HCT116 (cell line): Measurements from ENCODE around the gene ZNF536. TPM values are rescaled to one million over a fixed set of nuclear protein-coding genes. Genes with fewer than 3 reads are reported as not detected.

ENCODE experiments used
- ATAC-seq: fragments of 200-7000 bp; cut with Tn5 transposase; 2 replicates; pipeline ENCODE4 v1.9.1; 2020; ENCODE audit warnings: mild to moderate bottlenecking, moderate library complexity
- BruUV-seq: library from RNA; stranded (reverse); fragments of 400-500 nt; replicated peaks from 2 replicates; lab custom pipeline; 2021; lab: Mats Ljungman, UMichigan
- CTCF ChIA-PET: fragments of 300-600 bp; sonication (Branson Sonifier 250); formaldehyde crosslinking; loops from one replicate; lab custom pipeline; 2021; ENCODE audit warnings: antibody characterized with exemption; lab: Charles Lee
- POLR2A ChIA-PET: fragments of 300-600, 350-600 bp; sonication (Branson Sonifier 250); formaldehyde crosslinking; loops from one replicate; lab custom pipeline; 2021; ENCODE audit warnings: antibody characterized with exemption; lab: Charles Lee
- RAD21 ChIA-PET, 2 experiments: fragments of 300-600 bp; sonication (Branson Sonifier 250); formaldehyde crosslinking; loops; one replicate each; lab custom pipeline; 2023; ENCODE audit warnings: low total read pairs in 2 of 2; ENCODE audit not compliant: uncharacterized antibody in 2 of 2, unreplicated experiment in 2 of 2, low non-redundant PET in 1 of 2; lab: Charles Lee
- DNase-seq: peaks from one replicate; pipeline ENCODE4 v3.0.0-alpha.2; 2010; ENCODE audit warnings: low read depth, low spot score
- H2AFZ ChIP-seq: fragments of 200-600 bp; shearing (Covaris generic), sonication (generic); 2 replicates; pipeline ENCODE4 v1.6.1; 2017; ENCODE audit warnings: low read depth, mixed run types, mixed read lengths, antibody characterized with exemption, low read length; ENCODE audit not compliant: poor library complexity, severe bottlenecking
- H3K27ac ChIP-seq: 2 replicates; pipeline ENCODE4 v1.5.1; 2012; ENCODE audit warnings: low read depth, low read length
- H3K27me3 ChIP-seq: fragments of 200-600 bp; sonication (generic); 2 replicates; pipeline ENCODE4 v1.6.1; 2016; ENCODE audit warnings: mixed run types, low read length, mixed read lengths; ENCODE audit not compliant: insufficient read depth
- H3K36me3 ChIP-seq, 2 experiments: fragments of 200-500 bp in 1 of 2; fragments of 200-600 bp in 1 of 2; sonication (Bioruptor generic) in 1 of 2; sonication (generic) in 1 of 2; 2 replicates each; pipeline versions ENCODE4 v1.5.1 to v1.6.1; 2014 to 2016; ENCODE audit warnings: low read length in 2 of 2, inconsistent platforms in 1 of 2, mixed read lengths in 1 of 2, mixed run types in 1 of 2; ENCODE audit not compliant: insufficient read depth in 2 of 2, control insufficient read depth in 1 of 2
- H3K4me1 ChIP-seq, 2 experiments: fragments of 200-600 bp in 1 of 2; sonication (generic) in 1 of 2; 2 replicates each; pipeline versions ENCODE4 v1.5.1 to v1.6.1; 2012 to 2017; ENCODE audit warnings: low read length in 2 of 2, inconsistent platforms in 1 of 2, mild to moderate bottlenecking in 1 of 2, mixed read lengths in 1 of 2, mixed run types in 1 of 2, moderate library complexity in 1 of 2; ENCODE audit not compliant: insufficient read depth in 2 of 2, control insufficient read depth in 1 of 2
- H3K4me2 ChIP-seq: fragments of 200-600 bp; sonication (generic); 2 replicates; pipeline ENCODE4 v1.6.1; 2017; ENCODE audit warnings: mixed run types, low read length, mixed read lengths
- H3K4me3 ChIP-seq, 2 experiments: fragments of 200-600 bp in 1 of 2; sonication (generic) in 1 of 2; replicated peaks in 1 of 2; 2 replicates each; pipeline ENCODE4 v1.5.1; 2011 to 2016; ENCODE audit warnings: low read length in 2 of 2, control low read depth in 1 of 2, low read depth in 1 of 2, mild to moderate bottlenecking in 1 of 2, mixed read lengths in 1 of 2, mixed run types in 1 of 2
- H3K79me2 ChIP-seq: fragments of 200-600 bp; sonication (generic); 2 replicates; pipeline ENCODE4 v1.6.1; 2017; ENCODE audit warnings: mild to moderate bottlenecking, mixed run types, low read length, moderate library complexity, mixed read lengths; ENCODE audit not compliant: insufficient read depth
- H3K9ac ChIP-seq: fragments of 200-600 bp; sonication (generic); 2 replicates; pipeline ENCODE4 v1.6.1; 2016; ENCODE audit warnings: low read length, mixed read lengths
- H3K9me2 ChIP-seq: fragments of 200-600 bp; sonication (generic), shearing (Covaris generic); 2 replicates; pipeline ENCODE4 v1.6.1; 2017; ENCODE audit warnings: mixed run types, mild to moderate bottlenecking, moderate library complexity; ENCODE audit not compliant: insufficient read depth
- H3K9me3 ChIP-seq, 2 experiments: fragments of 200-500 bp in 1 of 2; fragments of 200-600 bp in 1 of 2; sonication (Bioruptor generic) in 1 of 2; sonication (generic) in 1 of 2; 2 replicates each; pipeline ENCODE4 v1.6.1; 2014 to 2017; ENCODE audit warnings: low read length in 2 of 2, mixed read lengths in 2 of 2, inconsistent platforms in 1 of 2, low read depth in 1 of 2, mild to moderate bottlenecking in 1 of 2, mixed run types in 1 of 2, moderate library complexity in 1 of 2; ENCODE audit not compliant: control insufficient read depth in 1 of 2, insufficient read depth in 1 of 2
- H4K20me1 ChIP-seq: fragments of 200-600 bp; sonication (generic), shearing (Covaris generic); 2 replicates; pipeline ENCODE4 v1.6.1; 2017; ENCODE audit warnings: mixed run types, mild to moderate bottlenecking, moderate library complexity; ENCODE audit not compliant: insufficient read depth
- CBX3 ChIP-seq: IDR thresholded peaks from 2 replicates; pipeline ENCODE4 v1.6.1; 2012; ENCODE audit warnings: low read depth
- CEBPB ChIP-seq: IDR thresholded peaks from 2 replicates; pipeline ENCODE4 v1.6.1; 2012; ENCODE audit warnings: low read depth
- EGR1 ChIP-seq: IDR thresholded peaks from 2 replicates; pipeline ENCODE4 v1.6.1; 2012; ENCODE audit warnings: low read depth
- ELF1 ChIP-seq: IDR thresholded peaks from 2 replicates; pipeline ENCODE4 v1.6.1; 2012; ENCODE audit warnings: low read depth, borderline replicate concordance
- EZH2 ChIP-seq: fragments of 200-600 bp; sonication (generic); IDR thresholded peaks from 2 replicates; pipeline ENCODE4 v1.6.1; 2017; ENCODE audit warnings: antibody characterized with exemption, mixed run types
- EZH2phosphoT487 ChIP-seq: fragments of 200-600 bp; IDR thresholded peaks from 2 replicates; pipeline ENCODE4 v1.6.1; 2018; ENCODE audit warnings: antibody characterized with exemption, borderline replicate concordance
- POLR2A ChIP-seq: IDR thresholded peaks from 2 replicates; pipeline ENCODE4 v1.7.0; 2011; ENCODE audit warnings: borderline replicate concordance; ENCODE audit not compliant: insufficient read depth, insufficient read length; ENCODE audit errors: extremely low read depth
- POLR2AphosphoS5 ChIP-seq: IDR thresholded peaks from 2 replicates; pipeline ENCODE4 v1.6.1; 2011; ENCODE audit warnings: mild to moderate bottlenecking, low read depth, low read length, moderate library complexity
- RAD21 ChIP-seq: IDR thresholded peaks from 2 replicates; pipeline ENCODE4 v1.6.1; 2012; ENCODE audit warnings: low read depth, mild to moderate bottlenecking
- SIN3A ChIP-seq: IDR thresholded peaks from 2 replicates; pipeline ENCODE4 v1.6.1; 2012; ENCODE audit warnings: low read depth
- SP1 ChIP-seq: IDR thresholded peaks from 2 replicates; pipeline ENCODE4 v1.6.1; 2012; ENCODE audit warnings: low read depth
- SRF ChIP-seq: IDR thresholded peaks from 2 replicates; pipeline ENCODE4 v1.6.1; 2012; ENCODE audit warnings: low read depth
- TCF7L2 ChIP-seq: IDR thresholded peaks from 2 replicates; pipeline ENCODE4 v1.7.0; 2011; ENCODE audit warnings: borderline replicate concordance, inconsistent platforms; ENCODE audit not compliant: insufficient read depth, insufficient read length; ENCODE audit errors: extremely low read depth
- YY1 ChIP-seq: IDR thresholded peaks from 2 replicates; pipeline ENCODE4 v1.6.1; 2011; ENCODE audit warnings: low read length, low read depth, moderate library complexity, mild to moderate bottlenecking; ENCODE audit not compliant: insufficient replicate concordance; ENCODE audit errors: extremely low read depth
- ZNF274 ChIP-seq: fragments of 200-500 bp; sonication (Bioruptor generic); IDR thresholded peaks from 2 replicates; pipeline ENCODE4 v1.6.1; 2014; ENCODE audit warnings: mild to moderate bottlenecking, low read depth, low read length, inconsistent platforms
- intact Hi-C: fragments of 100-400 bp; cut with micrococcal nuclease; formaldehyde crosslinking; loops from 2 replicates; pipeline ENCODE4 v1.10.0; 2022
- total RNA-seq: library from RNA; stranded (reverse); gene quantifications from one replicate; pipeline ENCODE4 v1.2.1, GENCODE V29; 2021; ENCODE audit not compliant: unreplicated experiment
- TF ChIP-seq, protein P1 (sequence below): IDR thresholded peaks from 2 replicates; pipeline ENCODE4 v1.6.1; 2012
- TF ChIP-seq, protein P2 (sequence below), 3 experiments: fragments of 200-600 bp in 1 of 3; sonication (generic) in 1 of 3; IDR thresholded peaks in 2 of 3; conservative IDR thresholded peaks in 1 of 3; 2 replicates each; pipeline ENCODE4 v1.5.1; 2012 to 2017; ENCODE audit warnings: low read depth in 2 of 3, low read length in 2 of 3, antibody characterized with exemption in 1 of 3, borderline replicate concordance in 1 of 3, control low read depth in 1 of 3, mild to moderate bottlenecking in 1 of 3, mixed read lengths in 1 of 3, mixed run types in 1 of 3, moderate library complexity in 1 of 3; ENCODE audit not compliant: insufficient read depth in 1 of 3
- TF ChIP-seq, protein P3 (sequence below): IDR thresholded peaks from 2 replicates; pipeline ENCODE4 v1.6.1; 2012; ENCODE audit warnings: low read depth
- TF ChIP-seq, protein P4 (sequence below): IDR thresholded peaks from 2 replicates; pipeline ENCODE4 v1.6.1; 2011; ENCODE audit warnings: mild to moderate bottlenecking, low read length, moderate library complexity; ENCODE audit not compliant: insufficient replicate concordance; ENCODE audit errors: extremely low read depth

ZNF536 gene
- total RNA-seq, 1 experiment from 2014 or later = not detected

DNA sequence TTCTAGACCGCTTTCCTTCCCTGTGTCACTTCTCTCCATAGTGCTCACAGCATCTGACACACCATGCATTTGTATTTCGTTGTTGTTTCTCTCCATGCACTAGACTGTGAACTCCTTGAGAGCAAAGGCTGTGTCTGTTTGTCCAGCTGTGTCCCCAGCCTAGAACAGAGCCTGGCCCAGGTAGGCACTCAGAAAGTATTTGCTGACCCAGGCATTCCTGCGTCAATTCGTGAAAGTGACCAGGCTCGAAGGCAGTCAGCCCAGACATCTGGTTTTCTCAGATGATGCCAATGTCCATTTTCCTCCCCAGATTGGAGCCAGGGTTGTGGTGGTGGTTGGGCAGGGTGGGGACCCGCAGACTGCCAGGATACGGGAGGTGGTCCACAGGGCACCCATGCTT is 164.8 kb downstream of the ZNF536 start:
- Histone ChIP-seq H2AFZ (no peak overlapping the region), H3K9ac (no peak overlapping the region), H3K4me3 (no peak overlapping the region), H3K9me2 (no peaks in the 10 kb centered on the region), H3K79me2 (no peaks in the 10 kb centered on the region), H3K36me3 (no peaks in the 10 kb centered on the region), H3K27ac (no peak overlapping the region), H3K4me1 (no peaks in the 10 kb centered on the region), H3K27me3 (0 out of 2 replicates have a peak, but pooled peaks cover 9% of the 10 kb centered on the region), H3K4me2 (no peak overlapping the region), H4K20me1 (no peaks in the 10 kb centered on the region), H3K9me3 (no peaks in the 10 kb centered on the region)
- ATAC-seq (no peak), DNase-seq (no peak)
- no TSS peak for BruUV-seq
- TF ChIP-seq, protein P1, sequence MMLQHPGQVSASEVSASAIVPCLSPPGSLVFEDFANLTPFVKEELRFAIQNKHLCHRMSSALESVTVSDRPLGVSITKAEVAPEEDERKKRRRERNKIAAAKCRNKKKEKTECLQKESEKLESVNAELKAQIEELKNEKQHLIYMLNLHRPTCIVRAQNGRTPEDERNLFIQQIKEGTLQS = no peak
- TF ChIP-seq, protein P2, sequence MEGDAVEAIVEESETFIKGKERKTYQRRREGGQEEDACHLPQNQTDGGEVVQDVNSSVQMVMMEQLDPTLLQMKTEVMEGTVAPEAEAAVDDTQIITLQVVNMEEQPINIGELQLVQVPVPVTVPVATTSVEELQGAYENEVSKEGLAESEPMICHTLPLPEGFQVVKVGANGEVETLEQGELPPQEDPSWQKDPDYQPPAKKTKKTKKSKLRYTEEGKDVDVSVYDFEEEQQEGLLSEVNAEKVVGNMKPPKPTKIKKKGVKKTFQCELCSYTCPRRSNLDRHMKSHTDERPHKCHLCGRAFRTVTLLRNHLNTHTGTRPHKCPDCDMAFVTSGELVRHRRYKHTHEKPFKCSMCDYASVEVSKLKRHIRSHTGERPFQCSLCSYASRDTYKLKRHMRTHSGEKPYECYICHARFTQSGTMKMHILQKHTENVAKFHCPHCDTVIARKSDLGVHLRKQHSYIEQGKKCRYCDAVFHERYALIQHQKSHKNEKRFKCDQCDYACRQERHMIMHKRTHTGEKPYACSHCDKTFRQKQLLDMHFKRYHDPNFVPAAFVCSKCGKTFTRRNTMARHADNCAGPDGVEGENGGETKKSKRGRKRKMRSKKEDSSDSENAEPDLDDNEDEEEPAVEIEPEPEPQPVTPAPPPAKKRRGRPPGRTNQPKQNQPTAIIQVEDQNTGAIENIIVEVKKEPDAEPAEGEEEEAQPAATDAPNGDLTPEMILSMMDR (IDR thresholded peaks at IDR 0.05 in 2 of 3, conservative IDR thresholded peaks at IDR 0.05 in 1 of 3; ENCODE audit: borderline replicate concordance in 1 of 3, insufficient read depth in 1 of 3, low read depth in 2 of 3, low read length in 2 of 3) = no peak
- TF ChIP-seq ZNF274 (no peak), RAD21 (no peak), POLR2AphosphoS5 (no peak), CBX3 (no peak), EZH2 (no peak), YY1 (no peak), EZH2phosphoT487 (no peak), ELF1 (no peak), SIN3A (no peak), SRF (no peak), SP1 (no peak), TCF7L2 (no peak), EGR1 (no peak), CEBPB (no peak), POLR2A (no peak)
- TF ChIP-seq, protein P3, sequence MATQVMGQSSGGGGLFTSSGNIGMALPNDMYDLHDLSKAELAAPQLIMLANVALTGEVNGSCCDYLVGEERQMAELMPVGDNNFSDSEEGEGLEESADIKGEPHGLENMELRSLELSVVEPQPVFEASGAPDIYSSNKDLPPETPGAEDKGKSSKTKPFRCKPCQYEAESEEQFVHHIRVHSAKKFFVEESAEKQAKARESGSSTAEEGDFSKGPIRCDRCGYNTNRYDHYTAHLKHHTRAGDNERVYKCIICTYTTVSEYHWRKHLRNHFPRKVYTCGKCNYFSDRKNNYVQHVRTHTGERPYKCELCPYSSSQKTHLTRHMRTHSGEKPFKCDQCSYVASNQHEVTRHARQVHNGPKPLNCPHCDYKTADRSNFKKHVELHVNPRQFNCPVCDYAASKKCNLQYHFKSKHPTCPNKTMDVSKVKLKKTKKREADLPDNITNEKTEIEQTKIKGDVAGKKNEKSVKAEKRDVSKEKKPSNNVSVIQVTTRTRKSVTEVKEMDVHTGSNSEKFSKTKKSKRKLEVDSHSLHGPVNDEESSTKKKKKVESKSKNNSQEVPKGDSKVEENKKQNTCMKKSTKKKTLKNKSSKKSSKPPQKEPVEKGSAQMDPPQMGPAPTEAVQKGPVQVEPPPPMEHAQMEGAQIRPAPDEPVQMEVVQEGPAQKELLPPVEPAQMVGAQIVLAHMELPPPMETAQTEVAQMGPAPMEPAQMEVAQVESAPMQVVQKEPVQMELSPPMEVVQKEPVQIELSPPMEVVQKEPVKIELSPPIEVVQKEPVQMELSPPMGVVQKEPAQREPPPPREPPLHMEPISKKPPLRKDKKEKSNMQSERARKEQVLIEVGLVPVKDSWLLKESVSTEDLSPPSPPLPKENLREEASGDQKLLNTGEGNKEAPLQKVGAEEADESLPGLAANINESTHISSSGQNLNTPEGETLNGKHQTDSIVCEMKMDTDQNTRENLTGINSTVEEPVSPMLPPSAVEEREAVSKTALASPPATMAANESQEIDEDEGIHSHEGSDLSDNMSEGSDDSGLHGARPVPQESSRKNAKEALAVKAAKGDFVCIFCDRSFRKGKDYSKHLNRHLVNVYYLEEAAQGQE = no peak
- TF ChIP-seq, protein P4, sequence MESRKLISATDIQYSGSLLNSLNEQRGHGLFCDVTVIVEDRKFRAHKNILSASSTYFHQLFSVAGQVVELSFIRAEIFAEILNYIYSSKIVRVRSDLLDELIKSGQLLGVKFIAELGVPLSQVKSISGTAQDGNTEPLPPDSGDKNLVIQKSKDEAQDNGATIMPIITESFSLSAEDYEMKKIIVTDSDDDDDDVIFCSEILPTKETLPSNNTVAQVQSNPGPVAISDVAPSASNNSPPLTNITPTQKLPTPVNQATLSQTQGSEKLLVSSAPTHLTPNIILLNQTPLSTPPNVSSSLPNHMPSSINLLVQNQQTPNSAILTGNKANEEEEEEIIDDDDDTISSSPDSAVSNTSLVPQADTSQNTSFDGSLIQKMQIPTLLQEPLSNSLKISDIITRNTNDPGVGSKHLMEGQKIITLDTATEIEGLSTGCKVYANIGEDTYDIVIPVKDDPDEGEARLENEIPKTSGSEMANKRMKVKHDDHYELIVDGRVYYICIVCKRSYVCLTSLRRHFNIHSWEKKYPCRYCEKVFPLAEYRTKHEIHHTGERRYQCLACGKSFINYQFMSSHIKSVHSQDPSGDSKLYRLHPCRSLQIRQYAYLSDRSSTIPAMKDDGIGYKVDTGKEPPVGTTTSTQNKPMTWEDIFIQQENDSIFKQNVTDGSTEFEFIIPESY = no peak
- ChIA-PET CTCF (no interaction called here), POLR2A (no interaction called here), RAD21 (no interaction called here)
- intact Hi-C loops = no loop called here
